ENCODE data around the gene ZDHHC20. TPM values are rescaled to one million over a fixed set of nuclear protein-coding genes. Genes with fewer than 3 reads are reported as not detected.

ZDHHC20 gene
- total RNA-seq, 2 experiments from 2014 or later: 39.6 to 60.1 TPM

- Histone ChIP-seq H3K4me1 (ENCODE audit: insufficient read depth, low read length, poor library complexity, severe bottlenecking) (no peaks in the 10 kb centered on the region), H2AFZ (ENCODE audit: low read length) (no peak overlapping the region), H4K20me1 (ENCODE audit: insufficient read depth, low read length) (no peaks in the 10 kb centered on the region), H3K36me3 (ENCODE audit: insufficient read depth, low read length) (no peaks in the 10 kb centered on the region), H3K9me3 (ENCODE audit: low read length) (no peaks in the 10 kb centered on the region), H3K27ac (ENCODE audit: low read depth, low read length, poor library complexity, severe bottlenecking) (no peak overlapping the region), H3K9me2 (ENCODE audit: insufficient read depth, low read length) (no peaks in the 10 kb centered on the region), H3K79me2 (ENCODE audit: insufficient read depth, low read depth, low read length) (no peaks in the 10 kb centered on the region), H3K4me2 (ENCODE audit: low read length) (no peak overlapping the region), H3K4me3 (ENCODE audit: low read depth, low read length, poor library complexity, severe bottlenecking) (no peak overlapping the region)
- intact Hi-C loops (cut with micrococcal nuclease; ENCODE audit: unreplicated experiment): no loop called here
- DNase-seq (ENCODE audit: low spot score): no peak
- TF ChIP-seq EZH2phosphoT487 (IDR thresholded peaks at IDR 0.05; ENCODE audit: borderline replicate concordance, low read depth, low read length) (no peak), CTCF (conservative IDR thresholded peaks at IDR 0.05; ENCODE audit: low read length) (no peak)
- ChIA-PET CTCF (ENCODE audit: unreplicated experiment) (no interaction called here), POLR2A (no interaction called here)
- no TSS peak for BruUV-seq (replicated peaks)
Measured at GRCh38 chr13:21364916-21365315, 94.2 kb downstream of the ZDHHC20 start.

GRCh38 chr13:21364357-21364756 lies 94.7 kb downstream of the ZDHHC20 start:
- TF ChIP-seq EZH2phosphoT487 (IDR thresholded peaks at IDR 0.05; ENCODE audit: borderline replicate concordance, low read depth, low read length) (no peak), CTCF (conservative IDR thresholded peaks at IDR 0.05; ENCODE audit: low read length) (no peak)
- DNase-seq (ENCODE audit: low spot score): no peak
- H3K4me3 ChIP-seq (ENCODE audit: low read depth, low read length, poor library complexity, severe bottlenecking): no peak overlapping the region
- no peak overlapping the region for H2AFZ ChIP-seq (ENCODE audit: low read length)
- H3K79me2 ChIP-seq (ENCODE audit: insufficient read depth, low read depth, low read length): no peaks in the 10 kb centered on the region
- no peaks in the 10 kb centered on the region for H3K4me1 ChIP-seq (ENCODE audit: insufficient read depth, low read length, poor library complexity, severe bottlenecking)
- H4K20me1 ChIP-seq (ENCODE audit: insufficient read depth, low read length): no peaks in the 10 kb centered on the region
- H3K9me2 ChIP-seq (ENCODE audit: insufficient read depth, low read length): no peaks in the 10 kb centered on the region
- H3K9me3 ChIP-seq (ENCODE audit: low read length): no peaks in the 10 kb centered on the region
- no peaks in the 10 kb centered on the region for H3K36me3 ChIP-seq (ENCODE audit: insufficient read depth, low read length)
- H3K4me2 ChIP-seq (ENCODE audit: low read length): no peak overlapping the region
- ChIA-PET POLR2A (no interaction called here), CTCF (ENCODE audit: unreplicated experiment) (no interaction called here)
- no peak overlapping the region for H3K27ac ChIP-seq (ENCODE audit: low read depth, low read length, poor library complexity, severe bottlenecking)
- no TSS peak for BruUV-seq (replicated peaks)
- intact Hi-C loops (cut with micrococcal nuclease; ENCODE audit: unreplicated experiment): no loop called here

GRCh38 chr13:21362741-21363140 lies 96.4 kb downstream of the ZDHHC20 start:
- H3K4me2 ChIP-seq (ENCODE audit: low read length): no peak overlapping the region
- intact Hi-C loops (cut with micrococcal nuclease; ENCODE audit: unreplicated experiment): no loop called here
- H3K79me2 ChIP-seq (ENCODE audit: insufficient read depth, low read depth, low read length): no peaks in the 10 kb centered on the region
- no peak overlapping the region for H3K27ac ChIP-seq (ENCODE audit: low read depth, low read length, poor library complexity, severe bottlenecking)
- no peaks in the 10 kb centered on the region for H3K9me2 ChIP-seq (ENCODE audit: insufficient read depth, low read length)
- H2AFZ ChIP-seq (ENCODE audit: low read length): no peak overlapping the region
- H4K20me1 ChIP-seq (ENCODE audit: insufficient read depth, low read length): no peaks in the 10 kb centered on the region
- DNase-seq (ENCODE audit: low spot score): no peak
- no TSS peak for BruUV-seq (replicated peaks)
- no peak overlapping the region for H3K4me3 ChIP-seq (ENCODE audit: low read depth, low read length, poor library complexity, severe bottlenecking)
- CTCF ChIA-PET (ENCODE audit: unreplicated experiment): no interaction called here
- H3K36me3 ChIP-seq (ENCODE audit: insufficient read depth, low read length): no peaks in the 10 kb centered on the region
- TF ChIP-seq EZH2phosphoT487 (IDR thresholded peaks at IDR 0.05; ENCODE audit: borderline replicate concordance, low read depth, low read length) (no peak), CTCF (conservative IDR thresholded peaks at IDR 0.05; ENCODE audit: low read length) (no peak)
- H3K4me1 ChIP-seq (ENCODE audit: insufficient read depth, low read length, poor library complexity, severe bottlenecking): no peaks in the 10 kb centered on the region
- H3K9me3 ChIP-seq (ENCODE audit: low read length): no peaks in the 10 kb centered on the region
- POLR2A ChIA-PET: interaction anchor here (0.5 kb wide), 1 partner anchor 144 kb away, joined by 4 read pairs; no protein-coding TSS in a partner anchor
